K562 (cell line): ENCODE measurements around the gene MRPL38.

Experiments
- CTCF ChIP-seq, 3 experiments: IDR thresholded peaks in 2 of 3; conservative IDR thresholded peaks in 1 of 3; 2 replicates each; pipeline ENCODE4 v1.5.1; 2011 to 2012; ENCODE audit warnings: low read length in 3 of 3, mild to moderate bottlenecking in 3 of 3, control low read depth in 2 of 3, improper control_type of control experiment in 1 of 3, inconsistent platforms in 1 of 3, low read depth in 1 of 3, mixed read lengths in 1 of 3, moderate library complexity in 1 of 3; ENCODE audit not compliant: insufficient read depth in 2 of 3
- E2F1 ChIP-seq: sonication (generic); formaldehyde crosslinking; IDR thresholded peaks from 2 replicates; pipeline ENCODE4 v1.8.1; 2023; ENCODE audit warnings: mild to moderate bottlenecking, missing genetic modification reagents, moderate library complexity
- HDAC2 ChIP-seq: fragments of 450-650 bp; IDR thresholded peaks from 2 replicates; pipeline ENCODE4 v1.6.1; 2016; ENCODE audit warnings: mild to moderate bottlenecking
- MCM3 ChIP-seq: fragments of 450-650 bp; IDR thresholded peaks from 2 replicates; pipeline ENCODE4 v1.6.1; 2016
- ZHX1 ChIP-seq: fragments of 150-350 bp; conservative IDR thresholded peaks from 2 replicates; pipeline ENCODE4 v1.6.1; 2014; ENCODE audit warnings: low read length
- TF ChIP-seq, protein P1 (sequence below): conservative IDR thresholded peaks from 2 replicates; pipeline ENCODE4 v1.6.1; 2011; ENCODE audit warnings: low read depth, mild to moderate bottlenecking, low read length; ENCODE audit not compliant: control insufficient read depth

DNA sequence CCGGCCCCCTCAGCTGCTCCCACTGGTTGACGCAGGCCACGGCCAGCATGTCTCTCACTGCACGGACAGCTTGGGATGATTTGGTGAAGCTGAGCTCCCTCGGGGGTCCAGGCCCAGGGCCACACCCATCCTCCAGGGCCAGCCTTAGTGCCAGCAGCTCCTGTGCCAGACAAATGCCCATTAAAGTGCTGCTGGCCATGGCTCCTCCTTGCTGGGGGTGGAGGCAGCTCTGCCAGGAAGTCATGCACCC is 28.8 kb downstream of the MRPL38 start:
- TF ChIP-seq MCM3 (no peak), CTCF (IDR thresholded peaks at IDR 0.05 in 2 of 3, conservative IDR thresholded peaks at IDR 0.05 in 1 of 3; ENCODE audit: insufficient read depth in 2 of 3, low read depth in 1 of 3, low read length in 3 of 3) (no peak), E2F1 (CRISPR knock-in tag) (no peak), ZHX1 (no peak), HDAC2 (no peak)
- TF ChIP-seq, protein P1, sequence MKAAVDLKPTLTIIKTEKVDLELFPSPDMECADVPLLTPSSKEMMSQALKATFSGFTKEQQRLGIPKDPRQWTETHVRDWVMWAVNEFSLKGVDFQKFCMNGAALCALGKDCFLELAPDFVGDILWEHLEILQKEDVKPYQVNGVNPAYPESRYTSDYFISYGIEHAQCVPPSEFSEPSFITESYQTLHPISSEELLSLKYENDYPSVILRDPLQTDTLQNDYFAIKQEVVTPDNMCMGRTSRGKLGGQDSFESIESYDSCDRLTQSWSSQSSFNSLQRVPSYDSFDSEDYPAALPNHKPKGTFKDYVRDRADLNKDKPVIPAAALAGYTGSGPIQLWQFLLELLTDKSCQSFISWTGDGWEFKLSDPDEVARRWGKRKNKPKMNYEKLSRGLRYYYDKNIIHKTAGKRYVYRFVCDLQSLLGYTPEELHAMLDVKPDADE, result no peak
